T-helper 2 cell (primary cell): Measurements from ENCODE around the gene FASN.
"Not testable (repeated sequence)": the region's sequence is repeated elsewhere in the genome, so short reads cannot be mapped to it uniquely, and the experiment has no call there.

Experiments used
- DNase-seq, 5 experiments: peaks; one replicate each; pipeline versions ENCODE4 v3.0.0 to v3.0.0-alpha.2; 2012 to 2022
- total RNA-seq, 2 donors: gene quantifications; one replicate each; lab custom pipeline; 2026; lab: John Stamatoyannopoulos, UW

The FASN gene
- total RNA-seq: 112 to 437 reads per million in 2 donors

GRCh38 chr17:82098169-82098938, at the start of gene FASN:
FASN (minus strand) TSS chr17:82098236; CDS start chr17:82096445, 1,791 bp downstream.
- DNase-seq: peak; percentile 84 to 96 (median 87)

- no peak for DNase-seq
Observed at GRCh38 chr17:82146663-82147654, 48.9 kb upstream of the FASN start.

- no peak for DNase-seq
Observed at GRCh38 chr17:82145550-82146155, 47.6 kb upstream of the FASN start.

GRCh38 chr17:82143333-82143732, 45.3 kb upstream of the FASN start:
- DNase-seq: no peak

- DNase-seq: not testable (repeated sequence)
Observed at GRCh38 chr17:82139961-82140360, 41.9 kb upstream of the FASN start.

- no peak for DNase-seq
Observed at GRCh38 chr17:82138511-82138992, 40.5 kb upstream of the FASN start.

- DNase-seq: no peak
Observed at GRCh38 chr17:82134101-82134500, 36.1 kb upstream of the FASN start.

GRCh38 chr17:82133166-82133953, 35.3 kb upstream of the FASN start:
- not testable (repeated sequence) for DNase-seq

GRCh38 chr17:82129095-82129494, 31.1 kb upstream of the FASN start:
- no peak for DNase-seq

GRCh38 chr17:82128287-82128686, 30.3 kb upstream of the FASN start:
- DNase-seq: no peak

- DNase-seq: peak in 1 of 5 experiments; percentile 39
Observed at GRCh38 chr17:82127704-82128103, 29.7 kb upstream of the FASN start.

GRCh38 chr17:82127315-82127595, 29.2 kb upstream of the FASN start:
- DNase-seq: no peak

GRCh38 chr17:82126556-82127314, 28.7 kb upstream of the FASN start:
- DNase-seq: peak; percentile 36 to 94 (median 88)

- DNase-seq: no peak
Observed at GRCh38 chr17:82124101-82124500, 26.1 kb upstream of the FASN start.

GRCh38 chr17:82121660-82122629, 23.9 kb upstream of the FASN start:
- DNase-seq: no peak

GRCh38 chr17:82121246-82121645, 23.2 kb upstream of the FASN start:
- DNase-seq: no peak

GRCh38 chr17:82120148-82120547, 22.1 kb upstream of the FASN start:
- DNase-seq: no peak

- DNase-seq: no peak
Observed at GRCh38 chr17:82118815-82119380, 20.9 kb upstream of the FASN start.

- DNase-seq: no peak
Observed at GRCh38 chr17:82118168-82118814, 20.3 kb upstream of the FASN start.
